Mesenchymal stem cell (in vitro differentiated cells and primary cell): Measurements from ENCODE around the gene ARID4B.

Experiments
- DNase-seq: peaks from one replicate; pipeline ENCODE4 v3.0.0-alpha.2; 2013
- H2AFZ ChIP-seq: one replicate; pipeline ENCODE4 v1.6.1; 2013; ENCODE audit warnings: low read depth, mild to moderate bottlenecking, control low read depth, inconsistent platforms, low read length, moderate library complexity
- H2AK5ac ChIP-seq: 2 replicates; pipeline ENCODE4 v1.6.1; 2013; ENCODE audit warnings: low read length, moderate library complexity, mild to moderate bottlenecking, inconsistent platforms; ENCODE audit not compliant: severe bottlenecking
- H2BK120ac ChIP-seq: one replicate; pipeline ENCODE4 v1.6.1; 2013; ENCODE audit warnings: low read depth, mild to moderate bottlenecking, inconsistent platforms, low read length, moderate library complexity
- H2BK12ac ChIP-seq, 2 experiments: one replicate each; pipeline ENCODE4 v1.6.1; 2013; ENCODE audit warnings: inconsistent platforms in 2 of 2, low read length in 2 of 2, mild to moderate bottlenecking in 2 of 2, moderate library complexity in 2 of 2, control low read depth in 1 of 2
- H2BK15ac ChIP-seq: one replicate; pipeline ENCODE4 v1.6.1; 2013; ENCODE audit warnings: mild to moderate bottlenecking, low read depth, inconsistent platforms; ENCODE audit not compliant: poor library complexity, severe bottlenecking
- H2BK5ac ChIP-seq: 2 replicates; pipeline ENCODE4 v1.6.1; 2013; ENCODE audit warnings: low read depth, mild to moderate bottlenecking, low read length, control low read depth, inconsistent platforms; ENCODE audit not compliant: poor library complexity, severe bottlenecking
- H3K14ac ChIP-seq, 2 experiments: one replicate each; pipeline ENCODE4 v1.6.1; 2013; ENCODE audit warnings: inconsistent platforms in 2 of 2, low read length in 2 of 2, control low read depth in 1 of 2, mild to moderate bottlenecking in 1 of 2, moderate library complexity in 1 of 2
- H3K18ac ChIP-seq, 2 experiments: one replicate each; pipeline ENCODE4 v1.6.1; 2013; ENCODE audit warnings: inconsistent platforms in 2 of 2, low read length in 2 of 2, control low read depth in 1 of 2, low read depth in 1 of 2, mild to moderate bottlenecking in 1 of 2
- H3K23ac ChIP-seq, 2 experiments: one replicate each; pipeline ENCODE4 v1.6.1; 2013; ENCODE audit warnings: inconsistent platforms in 2 of 2, low read length in 2 of 2, mild to moderate bottlenecking in 2 of 2, moderate library complexity in 2 of 2, control low read depth in 1 of 2
- H3K27ac ChIP-seq: 2 replicates; pipeline ENCODE4 v1.5.1; 2013; ENCODE audit warnings: mild to moderate bottlenecking, moderate library complexity, low read length, control low read depth, inconsistent platforms; ENCODE audit not compliant: poor library complexity, severe bottlenecking
- H3K27me3 ChIP-seq, 2 experiments: 2 replicates each; pipeline versions ENCODE4 v1.6.1 to v1.7.0; 2013; ENCODE audit warnings: low read length in 2 of 2, mild to moderate bottlenecking in 2 of 2, moderate library complexity in 2 of 2, control low read depth in 1 of 2, inconsistent platforms in 1 of 2; ENCODE audit not compliant: control insufficient read depth in 1 of 2, insufficient read depth in 1 of 2
- H3K36me3 ChIP-seq, 2 experiments: 2 replicates each; pipeline versions ENCODE4 v1.6.1 to v1.7.0; 2013; ENCODE audit warnings: low read length in 2 of 2, control low read depth in 1 of 2, inconsistent platforms in 1 of 2, low read depth in 1 of 2, mild to moderate bottlenecking in 1 of 2; ENCODE audit not compliant: insufficient read depth in 2 of 2, control insufficient read depth in 1 of 2
- H3K4ac ChIP-seq, 2 experiments: one replicate each; pipeline ENCODE4 v1.6.1; 2013; ENCODE audit warnings: inconsistent platforms in 2 of 2, low read length in 2 of 2, mild to moderate bottlenecking in 2 of 2, moderate library complexity in 2 of 2, control low read depth in 1 of 2, low read depth in 1 of 2
- H3K4me1 ChIP-seq: 2 replicates; pipeline ENCODE4 v1.6.1; 2013; ENCODE audit warnings: low read depth, low read length, control low read depth; ENCODE audit not compliant: control insufficient read depth, insufficient read depth
- H3K4me2 ChIP-seq: 2 replicates; pipeline ENCODE4 v1.6.1; 2013; ENCODE audit warnings: low read length, mild to moderate bottlenecking, inconsistent platforms; ENCODE audit not compliant: poor library complexity, severe bottlenecking
- H3K4me3 ChIP-seq, 2 experiments: 2 replicates each; pipeline versions ENCODE4 v1.5.1 to v1.7.0; 2013; ENCODE audit warnings: low read length in 2 of 2, mild to moderate bottlenecking in 2 of 2, control low read depth in 1 of 2, low read depth in 1 of 2; ENCODE audit not compliant: insufficient read depth in 1 of 2
- H3K79me1 ChIP-seq: replicated peaks from 2 replicates; pipeline ENCODE4 v1.6.1; 2013; ENCODE audit warnings: mild to moderate bottlenecking, control low read depth, low read length, inconsistent platforms; ENCODE audit not compliant: poor library complexity, severe bottlenecking
- H3K9ac ChIP-seq: 2 replicates; pipeline ENCODE4 v1.7.0; 2013; ENCODE audit warnings: mild to moderate bottlenecking, low read length, moderate library complexity
- H3K9me3 ChIP-seq: 2 replicates; pipeline ENCODE4 v1.7.0; 2013; ENCODE audit warnings: mild to moderate bottlenecking, low read length; ENCODE audit not compliant: control insufficient read depth
- H4K8ac ChIP-seq: one replicate; pipeline ENCODE4 v1.6.1; 2013; ENCODE audit warnings: inconsistent platforms, mild to moderate bottlenecking, low read length, moderate library complexity
- H4K91ac ChIP-seq: one replicate; pipeline ENCODE4 v1.6.1; 2013; ENCODE audit warnings: mild to moderate bottlenecking, low read length, inconsistent platforms
- WGBS: methylation state at CpG from one replicate; pipeline ENCODE4 v1.1.7; 2013; ENCODE audit warnings: mixed read lengths; 5-methylcytosine and 5-hydroxymethylcytosine counted together

ARID4B gene

DNA sequence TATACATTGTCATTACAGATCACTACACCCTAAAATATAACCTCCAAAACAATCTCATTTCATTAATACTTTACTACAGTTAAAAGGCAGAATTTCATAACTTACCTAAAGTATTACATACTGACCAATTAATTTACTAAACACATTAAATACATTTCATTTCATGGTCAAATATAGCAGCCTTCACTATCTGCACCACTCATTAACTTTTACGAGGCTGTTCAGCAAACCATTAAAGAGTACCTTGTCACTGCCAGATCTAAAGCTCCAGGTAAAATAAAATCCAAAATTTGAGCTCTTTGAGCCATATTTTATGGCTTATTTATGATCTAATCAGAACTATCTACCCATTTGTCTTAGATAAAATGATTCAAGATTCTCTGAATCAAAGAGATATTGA, 100.6 kb downstream of the ARID4B start:
- 100% methylated on average over 1 of the region's 1 CpG for WGBS
- Histone ChIP-seq H2BK120ac (no peak overlapping the region), H3K27me3 (no peaks in the 10 kb centered on the region), H3K36me3 (peaks cover 20 to 83% of the 10 kb centered on the region in 2 experiments), H2AFZ (no peak overlapping the region), H3K4ac (no peak overlapping the region), H3K4me3 (no peak overlapping the region), H3K4me1 (no peaks in the 10 kb centered on the region), H3K23ac (no peak overlapping the region), H3K18ac (no peak overlapping the region), H4K91ac (no peak overlapping the region), H2AK5ac (no peak overlapping the region), H2BK15ac (no peak overlapping the region), H3K9ac (no peak overlapping the region), H4K8ac (no peak overlapping the region), H3K79me1 (peaks cover 15% of the 10 kb centered on the region), H3K27ac (no peak overlapping the region), H3K14ac (no peak overlapping the region), H2BK12ac (no peak overlapping the region), H3K4me2 (no peak overlapping the region), H2BK5ac (no peak overlapping the region), H3K9me3 (no peaks in the 10 kb centered on the region)
- no peak for DNase-seq

GRCh38 chr1:235226933-235227332, 101.0 kb downstream of the ARID4B start:
- Histone ChIP-seq H3K36me3 (peaks cover 19 to 87% of the 10 kb centered on the region in 2 experiments), H2BK12ac (no peak overlapping the region), H2BK15ac (no peak overlapping the region), H2AFZ (no peak overlapping the region), H4K8ac (no peak overlapping the region), H3K18ac (no peak overlapping the region), H3K23ac (no peak overlapping the region), H3K79me1 (peaks cover 15% of the 10 kb centered on the region), H3K27ac (no peak overlapping the region), H3K27me3 (no peaks in the 10 kb centered on the region), H3K9ac (no peak overlapping the region), H2AK5ac (no peak overlapping the region), H2BK5ac (no peak overlapping the region), H3K14ac (no peak overlapping the region), H3K4ac (no peak overlapping the region), H3K4me2 (no peak overlapping the region), H2BK120ac (no peak overlapping the region), H3K4me1 (no peaks in the 10 kb centered on the region), H4K91ac (no peak overlapping the region), H3K4me3 (no peak overlapping the region), H3K9me3 (no peaks in the 10 kb centered on the region)
- 89% methylated on average over 1 of the region's 1 CpG for WGBS
- DNase-seq, result no peak

DNA sequence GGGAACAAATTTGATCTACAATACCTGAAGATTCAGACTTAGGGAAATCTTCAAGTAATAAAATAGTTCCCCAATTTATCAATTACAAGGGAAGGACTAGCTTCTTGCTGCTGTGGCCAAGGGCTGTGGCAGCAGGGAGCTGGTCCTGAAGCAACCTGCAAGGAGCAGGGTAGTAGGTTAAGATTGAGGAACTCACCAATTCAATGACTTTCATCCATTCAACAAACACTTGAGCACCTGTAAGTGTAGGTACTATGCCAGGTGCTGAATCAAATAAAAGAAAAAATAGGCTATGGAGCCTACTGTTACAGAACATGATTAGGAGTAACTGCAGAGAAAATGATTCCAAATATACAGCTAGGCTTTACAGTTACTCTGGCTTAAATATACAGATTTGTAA, 102.7 kb downstream of the ARID4B start:
- H3K9me3 ChIP-seq, result no peaks in the 10 kb centered on the region
- no peak overlapping the region for H4K8ac ChIP-seq
- H3K27ac ChIP-seq, result no peak overlapping the region
- H2AK5ac ChIP-seq, result no peak overlapping the region
- no peak for DNase-seq
- H3K9ac ChIP-seq, result no peak overlapping the region
- H3K4me3 ChIP-seq, result no peak overlapping the region
- H3K4ac ChIP-seq, result no peak overlapping the region
- H2BK12ac ChIP-seq, result no peak overlapping the region
- H3K4me2 ChIP-seq, result no peak overlapping the region
- peaks cover 10% of the 10 kb centered on the region for H3K79me1 ChIP-seq
- no peaks in the 10 kb centered on the region for H3K4me1 ChIP-seq
- no peaks in the 10 kb centered on the region for H3K27me3 ChIP-seq
- no peak overlapping the region for H4K91ac ChIP-seq
- no peak overlapping the region for H2AFZ ChIP-seq
- H3K14ac ChIP-seq, result no peak overlapping the region
- H2BK5ac ChIP-seq, result no peak overlapping the region
- H3K23ac ChIP-seq, result no peak overlapping the region
- H2BK120ac ChIP-seq, result no peak overlapping the region
- no peak overlapping the region for H2BK15ac ChIP-seq
- H3K36me3 ChIP-seq, result peaks cover 20 to 91% of the 10 kb centered on the region in 2 experiments
- no peak overlapping the region for H3K18ac ChIP-seq

DNA sequence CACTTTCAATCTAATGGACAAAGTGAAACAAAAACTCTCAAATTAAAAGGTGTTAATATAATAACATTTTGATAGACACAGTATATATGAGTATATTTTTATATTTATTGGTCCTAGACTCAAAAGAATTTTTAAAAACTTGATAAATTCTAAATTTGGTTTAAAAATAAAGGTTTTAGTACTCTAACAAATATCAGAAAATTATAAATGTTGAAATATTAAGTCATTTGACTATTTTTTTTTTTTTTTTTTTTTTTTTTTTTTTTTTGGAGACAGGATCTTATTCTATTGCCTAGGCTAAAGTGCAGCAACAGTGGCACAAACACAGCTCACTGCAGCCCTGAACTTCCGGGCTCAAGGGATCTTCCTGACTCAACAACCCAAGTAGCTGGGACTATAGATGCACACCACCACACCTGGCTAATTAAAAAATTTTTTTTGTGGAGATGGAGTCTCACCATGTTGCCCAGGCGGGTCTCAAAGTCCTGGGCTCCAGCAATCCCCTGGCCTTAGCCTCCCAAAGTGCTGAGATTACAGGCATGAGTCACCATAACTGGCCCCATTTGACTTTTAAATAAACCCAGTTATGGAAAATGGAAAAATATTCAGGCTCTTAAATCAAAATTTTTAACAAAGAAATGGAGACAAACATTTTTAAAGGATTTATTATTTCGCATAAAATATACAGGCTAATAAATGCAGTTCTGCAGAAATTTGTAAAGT, 106.2 kb downstream of the ARID4B start:
- no peak overlapping the region for H2BK5ac ChIP-seq
- peaks cover 12 to 73% of the 10 kb centered on the region in 2 experiments for H3K36me3 ChIP-seq
- no peaks in the 10 kb centered on the region for H3K27me3 ChIP-seq
- H3K79me1 ChIP-seq, result peaks cover 8% of the 10 kb centered on the region
- no peaks in the 10 kb centered on the region for H3K9me3 ChIP-seq
- no peak overlapping the region for H3K23ac ChIP-seq
- no peak overlapping the region for H3K18ac ChIP-seq
- no peak overlapping the region for H2AFZ ChIP-seq
- no peak overlapping the region for H3K4me3 ChIP-seq
- H4K91ac ChIP-seq, result no peak overlapping the region
- WGBS, result 100% methylated on average over 1 of the region's 3 CpGs
- H2BK120ac ChIP-seq, result no peak overlapping the region
- no peak overlapping the region for H2BK15ac ChIP-seq
- H3K14ac ChIP-seq, result no peak overlapping the region
- no peak overlapping the region for H2BK12ac ChIP-seq
- no peak overlapping the region for H2AK5ac ChIP-seq
- no peak overlapping the region for H3K4ac ChIP-seq
- H3K27ac ChIP-seq, result no peak overlapping the region
- DNase-seq, result no peak
- no peak overlapping the region for H3K9ac ChIP-seq
- H4K8ac ChIP-seq, result no peak overlapping the region
- no peak overlapping the region for H3K4me2 ChIP-seq
- H3K4me1 ChIP-seq, result no peaks in the 10 kb centered on the region
